ENCODE results near the gene FLCN. TPM values are rescaled to one million over a fixed set of nuclear protein-coding genes. Genes with fewer than 3 reads are reported as not detected.
"Not testable (repeated sequence)": the region's sequence is repeated elsewhere in the genome, so short reads cannot be mapped to it uniquely, and the experiment has no call there.

Gene FLCN
- total RNA-seq, 1 donor from 2014 or later, result 82.0 TPM

DNA sequence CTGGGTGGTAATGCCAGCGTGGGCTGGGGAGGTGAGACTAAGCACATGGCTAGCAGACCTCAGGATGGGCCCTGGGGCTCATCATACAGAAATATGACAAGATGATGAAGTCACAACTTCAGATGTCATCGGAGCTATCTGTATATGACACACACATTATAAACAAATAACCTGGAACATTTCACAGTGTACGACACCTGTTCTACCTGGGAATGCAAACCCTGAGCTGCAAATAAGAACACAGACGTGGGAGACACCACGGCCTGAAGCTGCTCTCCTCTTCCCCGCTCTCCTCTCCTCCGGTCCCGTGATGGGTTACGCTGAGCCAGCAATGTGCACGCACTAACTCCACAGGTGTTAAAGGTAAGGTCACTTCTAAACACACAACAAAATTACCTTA lies 35.7 kb downstream of the FLCN start:
- Histone ChIP-seq H3K27me3 (no peaks in the 10 kb centered on the region), H3K4me3 (no peak overlapping the region), H3K9me3 (no peaks in the 10 kb centered on the region), H3K36me3 (no peaks in the 10 kb centered on the region), H3K4me1 (peaks cover 56% of the 10 kb centered on the region), H3K27ac (peak overlapping the region; percentile 76)
- intact Hi-C loops (cut with DNase I), result loop anchor here (10.0 kb wide), 1 partner anchor 56 kb away; no protein-coding TSS in a partner anchor
- no peak for DNase-seq (ENCODE audit: extremely low spot score in 2 of 2)
- TF ChIP-seq, protein P1, sequence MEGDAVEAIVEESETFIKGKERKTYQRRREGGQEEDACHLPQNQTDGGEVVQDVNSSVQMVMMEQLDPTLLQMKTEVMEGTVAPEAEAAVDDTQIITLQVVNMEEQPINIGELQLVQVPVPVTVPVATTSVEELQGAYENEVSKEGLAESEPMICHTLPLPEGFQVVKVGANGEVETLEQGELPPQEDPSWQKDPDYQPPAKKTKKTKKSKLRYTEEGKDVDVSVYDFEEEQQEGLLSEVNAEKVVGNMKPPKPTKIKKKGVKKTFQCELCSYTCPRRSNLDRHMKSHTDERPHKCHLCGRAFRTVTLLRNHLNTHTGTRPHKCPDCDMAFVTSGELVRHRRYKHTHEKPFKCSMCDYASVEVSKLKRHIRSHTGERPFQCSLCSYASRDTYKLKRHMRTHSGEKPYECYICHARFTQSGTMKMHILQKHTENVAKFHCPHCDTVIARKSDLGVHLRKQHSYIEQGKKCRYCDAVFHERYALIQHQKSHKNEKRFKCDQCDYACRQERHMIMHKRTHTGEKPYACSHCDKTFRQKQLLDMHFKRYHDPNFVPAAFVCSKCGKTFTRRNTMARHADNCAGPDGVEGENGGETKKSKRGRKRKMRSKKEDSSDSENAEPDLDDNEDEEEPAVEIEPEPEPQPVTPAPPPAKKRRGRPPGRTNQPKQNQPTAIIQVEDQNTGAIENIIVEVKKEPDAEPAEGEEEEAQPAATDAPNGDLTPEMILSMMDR (IDR thresholded peaks at IDR 0.05), result no peak
- TF ChIP-seq POLR2AphosphoS5 (IDR thresholded peaks at IDR 0.05; ENCODE audit: insufficient read depth in 1 of 2, low read depth in 1 of 2), result no peak
- TF ChIP-seq POLR2A (IDR thresholded peaks at IDR 0.05), result no peak

DNA sequence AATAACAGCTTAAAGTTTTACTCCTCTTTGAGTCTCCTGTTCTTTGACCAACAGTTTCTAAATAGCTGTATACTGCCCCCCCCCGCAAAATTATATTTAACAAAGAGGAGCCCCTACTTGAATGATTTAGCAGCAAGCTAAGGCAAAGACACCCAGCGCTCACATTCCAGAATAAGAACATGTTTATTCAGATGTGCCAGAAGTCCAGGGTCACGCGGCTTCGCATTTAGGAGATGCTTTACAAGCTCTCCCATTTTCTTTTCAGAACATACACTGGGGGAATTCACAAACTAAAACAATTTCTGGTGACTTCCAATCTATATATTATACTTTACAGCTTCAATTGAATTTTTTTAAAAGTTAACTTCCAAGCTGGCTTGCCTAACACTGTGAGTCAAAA lies 36.1 kb downstream of the FLCN start:
- TF ChIP-seq, protein P1 (IDR thresholded peaks at IDR 0.05), result no peak
- TF ChIP-seq POLR2A (IDR thresholded peaks at IDR 0.05), result no peak
- peak in 1 of 2 donors; percentile 74 for TF ChIP-seq POLR2AphosphoS5 (IDR thresholded peaks at IDR 0.05; ENCODE audit: insufficient read depth in 1 of 2, low read depth in 1 of 2)
- Histone ChIP-seq H3K36me3 (no peaks in the 10 kb centered on the region), H3K4me1 (peaks cover 51% of the 10 kb centered on the region), H3K4me3 (no peak overlapping the region), H3K9me3 (no peaks in the 10 kb centered on the region), H3K27ac (peak overlapping the region; percentile 76), H3K27me3 (no peaks in the 10 kb centered on the region)
- intact Hi-C loops (cut with DNase I), result loop anchor here (10.0 kb wide), 1 partner anchor 56 kb away; no protein-coding TSS in a partner anchor
- DNase-seq (ENCODE audit: extremely low spot score in 2 of 2), result no peak

- TF ChIP-seq POLR2A (IDR thresholded peaks at IDR 0.05) (no peak), POLR2AphosphoS5 (IDR thresholded peaks at IDR 0.05; ENCODE audit: insufficient read depth in 1 of 2, low read depth in 1 of 2) (no peak)
- TF ChIP-seq, protein P1 (IDR thresholded peaks at IDR 0.05), result no peak
- H3K9me3 ChIP-seq, result no peaks in the 10 kb centered on the region
- H3K27me3 ChIP-seq, result no peaks in the 10 kb centered on the region
- H3K27ac ChIP-seq, result peak overlapping the region; percentile 76
- peaks cover 46% of the 10 kb centered on the region for H3K4me1 ChIP-seq
- no peak overlapping the region for H3K4me3 ChIP-seq
- no peaks in the 10 kb centered on the region for H3K36me3 ChIP-seq
- intact Hi-C loops (cut with DNase I), result loop anchor here (10.0 kb wide), 1 partner anchor 56 kb away; no protein-coding TSS in a partner anchor
- no peak for DNase-seq (ENCODE audit: extremely low spot score in 2 of 2)
Observed at GRCh38 chr17:17200311-17200710, 36.7 kb downstream of the FLCN start.

DNA sequence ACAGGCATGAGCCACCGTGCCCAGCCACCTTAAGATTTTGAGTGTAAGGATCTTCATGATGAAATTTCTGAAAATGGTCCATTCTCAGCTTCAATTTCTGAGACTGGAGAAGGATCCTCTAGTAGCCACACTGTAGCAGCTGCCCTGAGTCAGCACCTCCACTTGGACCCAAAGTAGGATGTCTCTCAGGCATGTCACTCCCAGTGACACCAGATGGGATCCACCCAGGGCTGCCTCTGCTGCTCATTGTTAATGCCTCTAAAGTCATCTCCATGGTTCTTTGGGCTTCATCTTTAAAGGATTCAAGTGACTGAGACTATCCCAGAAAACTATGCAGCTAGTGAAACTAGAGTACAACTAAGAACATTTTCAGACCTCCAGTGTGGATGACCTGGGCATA lies 38.7 kb downstream of the FLCN start:
- H3K27ac ChIP-seq, result no peak overlapping the region
- peaks cover 30% of the 10 kb centered on the region for H3K4me1 ChIP-seq
- H3K36me3 ChIP-seq, result no peaks in the 10 kb centered on the region
- DNase-seq (ENCODE audit: extremely low spot score in 2 of 2), result no peak
- intact Hi-C loops (cut with DNase I), result no loop called here
- H3K9me3 ChIP-seq, result no peaks in the 10 kb centered on the region
- H3K4me3 ChIP-seq, result no peak overlapping the region
- no peaks in the 10 kb centered on the region for H3K27me3 ChIP-seq
- TF ChIP-seq POLR2A (IDR thresholded peaks at IDR 0.05), result no peak
- TF ChIP-seq, protein P1 (IDR thresholded peaks at IDR 0.05), result no peak

GRCh38 chr17:17196776-17197175 lies 40.2 kb downstream of the FLCN start:
- DNase-seq (ENCODE audit: extremely low spot score in 2 of 2), result no peak
- Histone ChIP-seq H3K27me3 (no peaks in the 10 kb centered on the region), H3K27ac (no peak overlapping the region), H3K36me3 (no peaks in the 10 kb centered on the region), H3K9me3 (no peaks in the 10 kb centered on the region), H3K4me1 (peaks cover 23% of the 10 kb centered on the region), H3K4me3 (no peak overlapping the region)
- TF ChIP-seq POLR2AphosphoS5 (IDR thresholded peaks at IDR 0.05; ENCODE audit: insufficient read depth in 1 of 2, low read depth in 1 of 2) (no peak), POLR2A (IDR thresholded peaks at IDR 0.05) (no peak)
- TF ChIP-seq, protein P1 (IDR thresholded peaks at IDR 0.05), result no peak
- intact Hi-C loops (cut with DNase I), result no loop called here

- peaks cover 23% of the 10 kb centered on the region for H3K4me1 ChIP-seq
- DNase-seq (ENCODE audit: extremely low spot score in 2 of 2); H3K9me3 ChIP-seq; H3K27ac ChIP-seq; intact Hi-C loops (cut with DNase I); H3K36me3 ChIP-seq; H3K27me3 ChIP-seq; H3K4me3 ChIP-seq: not testable (repeated sequence)
Observed at GRCh38 chr17:17195466-17195865, 41.5 kb downstream of the FLCN start.

All from vagina (tissue), 2 donors.